H9 (cell line): ENCODE measurements around the gene TSPAN31. TPM values are rescaled to one million over a fixed set of nuclear protein-coding genes. Genes with fewer than 3 reads are reported as not detected.

ENCODE experiments used
- DNase-seq: peaks from one replicate; pipeline ENCODE4 v3.0.0-alpha.2; 2017
- H2AFZ ChIP-seq: one replicate; pipeline ENCODE4 v1.6.1; 2013; ENCODE audit warnings: mild to moderate bottlenecking, low read length, control low read depth, moderate library complexity
- H2AK5ac ChIP-seq: 2 replicates; pipeline ENCODE4 v1.6.1; 2013; ENCODE audit warnings: low read length, control low read depth, mixed read lengths; ENCODE audit not compliant: insufficient read length
- H2BK120ac ChIP-seq: one replicate; pipeline ENCODE4 v1.6.1; 2013; ENCODE audit warnings: low read depth, mild to moderate bottlenecking, low read length, control low read depth, inconsistent platforms; ENCODE audit not compliant: poor library complexity, severe bottlenecking
- H2BK12ac ChIP-seq: 2 replicates; pipeline ENCODE4 v1.6.1; 2013; ENCODE audit warnings: low read length, control low read depth, mixed read lengths, low read depth; ENCODE audit not compliant: insufficient read length
- H2BK15ac ChIP-seq: 2 replicates; pipeline ENCODE4 v1.6.1; 2013; ENCODE audit warnings: low read depth, low read length, control low read depth
- H2BK20ac ChIP-seq: one replicate; pipeline ENCODE4 v1.6.1; 2013; ENCODE audit warnings: low read depth, mild to moderate bottlenecking, low read length, control low read depth, inconsistent platforms; ENCODE audit not compliant: poor library complexity, severe bottlenecking
- H2BK5ac ChIP-seq: 2 replicates; pipeline ENCODE4 v1.6.1; 2013; ENCODE audit warnings: low read length, control low read depth, mixed read lengths; ENCODE audit not compliant: insufficient read length
- H3K14ac ChIP-seq: 2 replicates; pipeline ENCODE4 v1.6.1; 2013; ENCODE audit warnings: low read length, control low read depth; ENCODE audit not compliant: insufficient read depth
- H3K18ac ChIP-seq: 2 replicates; pipeline ENCODE4 v1.6.1; 2013; ENCODE audit warnings: low read depth, mild to moderate bottlenecking, mixed read lengths, low read length, control low read depth; ENCODE audit not compliant: insufficient read length
- H3K23ac ChIP-seq: 2 replicates; pipeline ENCODE4 v1.6.1; 2013; ENCODE audit warnings: low read length, control low read depth, mixed read lengths, low read depth; ENCODE audit not compliant: insufficient read length
- H3K23me2 ChIP-seq: 2 replicates; pipeline ENCODE4 v1.6.1; 2013; ENCODE audit warnings: low read depth, mild to moderate bottlenecking, mixed read lengths, low read length, control low read depth; ENCODE audit not compliant: insufficient read length, poor library complexity, severe bottlenecking
- H3K27ac ChIP-seq: 2 replicates; pipeline ENCODE4 v1.5.1; 2013; ENCODE audit warnings: low read length, control low read depth, mixed read lengths, low read depth; ENCODE audit not compliant: insufficient read length
- H3K27me3 ChIP-seq: 2 replicates; pipeline ENCODE4 v1.6.1; 2013; ENCODE audit warnings: low read length, control low read depth, inconsistent platforms; ENCODE audit not compliant: insufficient read depth
- H3K4ac ChIP-seq: 2 replicates; pipeline ENCODE4 v1.6.1; 2013; ENCODE audit warnings: low read depth, mild to moderate bottlenecking, control low read depth, inconsistent platforms, low read length, moderate library complexity
- H3K4me1 ChIP-seq: 2 replicates; pipeline ENCODE4 v1.6.1; 2013; ENCODE audit warnings: low read length, control low read depth, inconsistent platforms; ENCODE audit not compliant: insufficient read depth
- H3K4me2 ChIP-seq: 2 replicates; pipeline ENCODE4 v1.6.1; 2013; ENCODE audit warnings: low read length, control low read depth, mixed read lengths; ENCODE audit not compliant: insufficient read length, insufficient read depth
- H3K56ac ChIP-seq: 2 replicates; pipeline ENCODE4 v1.6.1; 2013; ENCODE audit warnings: low read depth, mild to moderate bottlenecking, mixed read lengths, low read length, control low read depth; ENCODE audit not compliant: insufficient read length
- H3K79me1 ChIP-seq: 2 replicates; pipeline ENCODE4 v1.6.1; 2013; ENCODE audit warnings: low read depth, mild to moderate bottlenecking, moderate library complexity, low read length, control low read depth, inconsistent platforms; ENCODE audit not compliant: insufficient read depth, poor library complexity, severe bottlenecking
- H3K79me2 ChIP-seq: 2 replicates; pipeline ENCODE4 v1.6.1; 2013; ENCODE audit warnings: low read length, control low read depth, inconsistent platforms; ENCODE audit not compliant: insufficient read depth
- H3K9ac ChIP-seq: 2 replicates; pipeline ENCODE4 v1.6.1; 2013; ENCODE audit warnings: low read length, control low read depth, mixed read lengths; ENCODE audit not compliant: insufficient read length; ENCODE audit errors: extremely low read depth
- H3K9me3 ChIP-seq: one replicate; pipeline ENCODE4 v1.6.1; 2013; ENCODE audit warnings: low read depth, low read length, inconsistent platforms; ENCODE audit not compliant: control insufficient read depth
- H3T11ph ChIP-seq: one replicate; pipeline ENCODE4 v1.6.1; 2013; ENCODE audit warnings: mild to moderate bottlenecking, low read length, control low read depth, inconsistent platforms
- H4K20me1 ChIP-seq: one replicate; pipeline ENCODE4 v1.6.1; 2013; ENCODE audit not compliant: control insufficient read depth, insufficient read length, insufficient read depth
- H4K5ac ChIP-seq: 2 replicates; pipeline ENCODE4 v1.6.1; 2013; ENCODE audit warnings: low read depth, mild to moderate bottlenecking, mixed read lengths, low read length, control low read depth; ENCODE audit not compliant: insufficient read length
- H4K8ac ChIP-seq: replicated peaks from 2 replicates; pipeline ENCODE4 v1.6.1; 2013; ENCODE audit warnings: low read length, control low read depth, mixed read lengths, low read depth; ENCODE audit not compliant: insufficient read length
- H4K91ac ChIP-seq: 2 replicates; pipeline ENCODE4 v1.6.1; 2013; ENCODE audit warnings: low read depth, mild to moderate bottlenecking, moderate library complexity, mixed read lengths, low read length, control low read depth; ENCODE audit not compliant: insufficient read length
- H3K27ac Mint-ChIP-seq, 3 experiments: 2 replicates in 2 of 3; 3 replicates in 1 of 3; pipeline ENCODE4 v1.8.0; 2020 to 2021; ENCODE audit warnings: mixed read lengths in 3 of 3, mild to moderate bottlenecking in 1 of 3, moderate library complexity in 1 of 3
- H3K27me3 Mint-ChIP-seq: 2 replicates; pipeline ENCODE4 v1.8.0; 2021; ENCODE audit warnings: low read depth, mild to moderate bottlenecking, moderate library complexity, mixed read lengths
- H3K36me3 Mint-ChIP-seq, 3 experiments: 2 replicates in 2 of 3; 3 replicates in 1 of 3; pipeline ENCODE4 v1.8.0; 2020 to 2021; ENCODE audit warnings: low read depth in 3 of 3, mixed read lengths in 3 of 3; ENCODE audit not compliant: insufficient read depth in 1 of 3
- H3K4me1 Mint-ChIP-seq, 2 experiments: 2 replicates each; pipeline ENCODE4 v1.8.0; 2020; ENCODE audit warnings: mixed read lengths in 2 of 2
- H3K4me3 Mint-ChIP-seq, 2 experiments: 2 replicates in 1 of 2; 3 replicates in 1 of 2; pipeline ENCODE4 v1.8.0; 2020 to 2021; ENCODE audit warnings: mild to moderate bottlenecking in 2 of 2, mixed read lengths in 2 of 2, moderate library complexity in 1 of 2
- H3K9me3 Mint-ChIP-seq, 2 experiments: 2 replicates in 1 of 2; 3 replicates in 1 of 2; pipeline ENCODE4 v1.8.0; 2020; ENCODE audit warnings: mild to moderate bottlenecking in 2 of 2, mixed read lengths in 2 of 2, moderate library complexity in 1 of 2
- CTCF ChIP-seq: fragments of 200-600 bp; sonication (generic); conservative IDR thresholded peaks from 3 replicates; pipeline ENCODE4 v1.8.0; 2021; ENCODE audit warnings: antibody characterized with exemption, mild to moderate bottlenecking
- WGBS: extraction: QIAGEN DNeasy Blood & Tissue Kit; methylation state at CpG from one replicate; pipeline ENCODE4 v1.1.7; 2013; ENCODE audit warnings: missing lambda C conversion rate, low lambda C conversion rate, mixed read lengths; ENCODE audit not compliant: insufficient read length; ENCODE audit errors: extremely low coverage; 5-methylcytosine and 5-hydroxymethylcytosine counted together
- total RNA-seq: library from RNA; stranded (reverse); gene quantifications from 2 replicates; pipeline ENCODE4 v1.2.1, GENCODE V29; 2021

The TSPAN31 gene
- total RNA-seq, 1 experiment from 2014 or later, result 20.0 TPM

- Histone ChIP-seq H2BK5ac (no peak overlapping the region), H3K27me3 (peaks cover 11% of the 10 kb centered on the region)
These were observed 10.3 kb downstream of the TSPAN31 start for GRCh38 chr12:57755194-57755453.

More at GRCh38 chr12:57755194-57755453, 10.3 kb downstream of the TSPAN31 start:
- Histone ChIP-seq H3K23me2 (peaks cover 17% of the 10 kb centered on the region), H3K27ac (no peak overlapping the region), H4K20me1 (no peaks in the 10 kb centered on the region), H3K56ac (no peak overlapping the region), H2BK15ac (no peak overlapping the region), H3K9me3 (no peaks in the 10 kb centered on the region), H4K8ac (no peak overlapping the region), H3K4me2 (no peak overlapping the region), H2BK20ac (no peak overlapping the region), H4K5ac (no peak overlapping the region), H3K9ac (no peak overlapping the region), H3K14ac (no peak overlapping the region), H3K79me2 (peaks cover 13% of the 10 kb centered on the region; the same call in 1 of the 2 replicates), H3K79me1 (no peaks in the 10 kb centered on the region), H3K23ac (no peak overlapping the region), H3T11ph (no peak overlapping the region), H3K4ac (no peak overlapping the region), H2BK120ac (no peak overlapping the region), H2BK12ac (no peak overlapping the region), H4K91ac (no peak overlapping the region), H3K4me1 (0 out of 2 replicates have a peak, but pooled peaks cover 7% of the 10 kb centered on the region), H3K18ac (no peak overlapping the region), H2AK5ac (no peak overlapping the region), H2AFZ (no peak overlapping the region)
- H3K36me3 Mint-ChIP-seq, result peaks cover 19 to 34% (median 20%) of the 10 kb centered on the region in 3 experiments
- H3K27ac Mint-ChIP-seq, result no peak overlapping the region
- no peak for TF ChIP-seq CTCF
- WGBS, result no CpG with 5 or more reads among the region's 34 CpGs
- peaks cover 43 to 44% of the 10 kb centered on the region in 2 experiments for H3K4me1 Mint-ChIP-seq
- peaks cover 30% of the 10 kb centered on the region for H3K27me3 Mint-ChIP-seq
- no peak for DNase-seq
- peak overlapping the region; percentile 30 to 81; a peak in 3 of 5 replicates for H3K4me3 Mint-ChIP-seq
- H3K9me3 Mint-ChIP-seq, result peaks cover 0 to 2% of the 10 kb centered on the region in 2 experiments; a peak in 2 of 5 replicates
